Activated CD8-positive, alpha-beta memory T cell treated with anti-CD3 and anti-CD28 coated beads, Interleukin-2, amount 50 U/mL, for 1 hour (primary cell): ENCODE measurements around the gene STAC.
"Not testable (repeated sequence)": the region's sequence is repeated elsewhere in the genome, so short reads cannot be mapped to it uniquely, and the experiment has no call there.

Experiments used
- DNase-seq: peaks from one replicate; pipeline ENCODE4 v3.0.0-alpha.2; 2020; ENCODE audit errors: extremely low read depth

Gene STAC

DNA sequence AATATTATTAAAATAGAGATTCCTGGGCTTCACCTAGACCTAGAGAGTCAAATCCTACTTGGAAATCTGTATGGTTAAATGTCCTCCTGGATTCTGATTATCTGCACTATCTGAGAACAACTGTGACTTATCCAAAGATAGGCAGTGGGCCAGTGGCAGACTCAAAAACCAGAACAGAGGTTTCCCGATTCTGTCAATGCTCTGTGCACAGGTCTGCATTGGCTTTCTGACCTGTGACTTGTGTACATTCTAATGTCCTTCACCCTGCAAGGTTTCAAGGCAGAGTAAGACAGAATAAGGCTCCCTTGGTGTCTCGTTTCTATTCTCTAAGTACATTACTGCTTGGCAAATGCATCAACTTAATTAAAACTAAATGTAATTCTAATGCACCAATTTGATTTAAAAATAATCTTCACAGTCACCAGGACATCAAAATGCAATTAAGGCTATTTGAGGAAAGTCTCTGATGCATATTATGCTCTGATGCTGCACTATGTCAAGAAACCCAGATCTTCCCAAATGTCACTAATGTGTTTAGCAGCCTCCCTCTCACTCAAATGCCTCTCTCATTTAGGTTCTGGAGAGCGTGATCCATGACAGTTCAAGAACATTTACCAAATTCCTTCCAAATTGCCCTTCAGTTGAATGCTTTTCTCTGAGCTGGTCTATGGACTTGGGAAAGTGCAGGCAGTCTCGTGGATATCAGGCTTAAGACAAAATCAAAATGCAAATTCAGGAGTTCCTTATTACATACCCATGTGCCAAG, 140.1 kb downstream of the STAC start:
- no peak for DNase-seq

DNA sequence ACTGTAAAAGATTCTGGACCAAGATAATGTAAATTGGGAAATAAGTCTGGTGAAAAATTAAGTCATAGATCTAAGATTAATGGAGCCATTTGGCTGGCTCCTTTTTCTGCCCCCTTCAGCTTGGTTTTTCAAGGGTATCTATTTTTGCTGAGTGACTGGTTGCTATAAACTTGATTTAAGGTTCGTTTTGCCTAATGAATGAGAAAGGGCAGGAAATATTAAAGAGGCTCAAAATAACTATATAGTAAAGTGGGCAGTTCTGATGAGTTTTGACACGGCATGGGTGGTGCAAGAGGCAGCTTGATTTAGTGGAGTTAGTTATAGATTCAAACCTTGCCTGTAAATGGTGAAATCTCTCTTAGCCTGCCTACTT, 140.7 kb downstream of the STAC start:
- DNase-seq = no peak

DNA sequence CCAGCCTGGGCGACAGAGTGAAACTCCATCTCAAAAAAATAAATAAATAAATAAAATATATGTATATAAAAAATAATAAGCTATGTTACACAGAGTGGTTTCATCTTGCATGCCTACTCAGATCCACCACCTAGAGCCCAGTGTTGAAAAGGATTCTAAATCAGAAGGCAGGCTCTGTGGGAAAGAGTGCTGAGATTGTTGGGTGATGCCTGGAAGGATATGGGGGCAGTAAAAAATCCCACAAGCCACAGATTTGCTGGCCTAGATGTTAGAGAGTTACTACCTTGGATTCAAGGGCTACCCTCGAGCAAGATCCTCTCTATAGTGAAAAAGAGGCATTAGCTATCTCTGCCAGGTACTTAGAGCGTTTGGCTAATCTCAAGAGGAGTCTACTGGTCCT, 144.3 kb downstream of the STAC start:
- no peak for DNase-seq

DNA sequence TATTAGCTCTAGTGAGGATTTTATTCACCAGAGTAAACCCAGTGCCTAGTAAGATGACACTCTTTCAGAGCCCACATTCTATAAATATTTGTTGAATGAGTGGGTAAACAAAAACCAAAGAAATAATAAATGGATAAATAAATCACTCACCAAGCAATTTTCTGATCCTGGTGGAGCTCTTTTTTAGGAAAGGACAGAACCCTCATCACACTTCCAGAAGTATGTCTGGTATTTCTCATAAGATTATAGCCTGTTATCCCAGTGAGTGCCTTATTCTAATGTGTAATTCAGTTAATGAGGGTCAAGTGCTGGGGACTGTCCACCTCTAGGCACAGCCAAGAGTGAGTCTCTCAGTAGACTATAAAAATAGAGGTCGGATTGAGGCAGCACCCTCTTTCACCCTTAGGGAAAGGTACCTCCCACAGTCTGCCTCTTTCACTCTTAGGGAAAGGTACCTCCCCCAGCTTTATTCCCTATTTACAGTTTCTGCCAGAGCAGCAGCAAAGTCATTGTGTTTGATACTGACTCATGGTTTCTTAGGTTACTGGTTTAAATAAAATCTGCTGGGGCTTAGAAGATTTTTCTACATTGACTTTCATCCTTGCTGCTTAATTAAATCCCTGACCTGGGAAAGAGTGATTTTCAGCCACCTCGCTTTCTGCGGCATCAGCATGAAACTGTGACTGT, 145.0 kb downstream of the STAC start:
- no peak for DNase-seq

DNA sequence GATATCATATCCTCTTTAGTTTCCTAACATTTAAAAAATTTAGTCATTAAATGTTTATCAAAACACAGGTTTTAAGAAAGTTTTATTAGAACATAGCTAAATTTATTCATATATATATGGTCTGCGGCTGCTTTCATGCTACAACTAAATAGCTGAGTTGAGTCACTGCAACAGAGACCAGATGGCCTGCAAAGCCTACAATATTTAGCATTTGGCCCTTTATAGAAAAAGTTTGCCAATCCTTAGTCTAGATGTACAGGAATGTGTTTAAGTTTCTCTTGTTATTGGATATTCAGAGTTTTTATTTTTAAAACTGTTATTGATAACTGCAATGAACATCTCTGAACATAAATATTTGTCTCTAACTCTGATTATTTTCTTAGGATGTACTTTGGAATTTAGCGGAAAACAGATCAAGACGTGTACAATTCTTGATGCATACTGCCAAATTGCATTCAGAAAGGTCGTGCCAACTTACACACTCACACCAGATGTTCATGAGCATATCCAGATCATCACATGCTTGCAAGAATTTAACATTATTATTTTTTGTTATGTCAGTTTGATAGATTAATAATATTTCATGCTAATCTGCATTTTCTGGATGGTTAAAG, 157.9 kb downstream of the STAC start:
- no peak for DNase-seq

DNA sequence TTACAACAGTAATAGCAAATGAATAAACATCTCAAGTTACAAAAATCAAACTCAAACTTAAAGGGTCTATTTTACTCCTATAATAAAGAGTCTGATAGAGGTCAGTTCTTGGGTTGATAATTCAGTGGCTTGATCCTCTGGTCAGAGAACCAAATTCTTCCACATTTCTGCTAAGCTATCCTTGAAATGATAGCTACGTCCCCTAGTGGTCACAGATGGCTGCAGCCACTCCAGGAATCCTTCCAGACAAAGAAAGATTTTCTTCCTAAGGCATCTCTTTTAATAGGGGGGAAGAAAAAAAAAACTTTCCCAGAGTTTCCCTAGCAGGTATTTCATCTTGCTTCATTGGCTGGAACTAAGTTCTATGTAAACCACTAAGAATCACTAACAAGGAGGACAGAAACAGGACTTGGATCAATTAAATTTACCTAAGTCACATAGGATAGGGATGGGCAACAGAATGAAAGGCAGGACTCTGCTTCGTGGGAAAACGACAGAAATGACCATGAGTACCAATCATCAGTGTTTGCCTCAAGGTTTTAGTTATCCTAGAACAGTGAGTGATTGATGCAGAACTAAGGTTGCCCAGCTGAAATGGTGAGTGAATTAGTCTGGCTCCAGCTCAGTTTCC, 160.7 kb downstream of the STAC start:
- no peak for DNase-seq

DNA sequence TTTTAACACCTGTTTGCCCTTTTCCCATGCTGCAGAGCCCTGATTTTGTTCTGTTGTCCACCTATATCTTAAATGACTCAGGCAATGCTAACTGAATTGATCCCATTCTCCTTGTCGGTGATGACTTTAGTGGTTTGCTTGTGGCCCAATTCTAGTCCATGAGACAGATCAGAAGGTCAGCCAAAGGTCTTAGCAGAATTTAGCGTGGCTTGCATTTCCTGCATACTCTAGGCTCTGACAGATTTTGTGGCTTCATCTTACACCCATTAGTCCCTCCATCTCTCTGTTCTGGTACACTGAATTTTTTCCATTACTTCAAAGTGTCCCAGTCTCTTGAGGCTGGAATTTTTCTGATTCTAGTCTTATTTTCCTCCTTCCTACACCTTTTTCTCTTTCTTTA, 161.9 kb downstream of the STAC start:
- no peak for DNase-seq

DNA sequence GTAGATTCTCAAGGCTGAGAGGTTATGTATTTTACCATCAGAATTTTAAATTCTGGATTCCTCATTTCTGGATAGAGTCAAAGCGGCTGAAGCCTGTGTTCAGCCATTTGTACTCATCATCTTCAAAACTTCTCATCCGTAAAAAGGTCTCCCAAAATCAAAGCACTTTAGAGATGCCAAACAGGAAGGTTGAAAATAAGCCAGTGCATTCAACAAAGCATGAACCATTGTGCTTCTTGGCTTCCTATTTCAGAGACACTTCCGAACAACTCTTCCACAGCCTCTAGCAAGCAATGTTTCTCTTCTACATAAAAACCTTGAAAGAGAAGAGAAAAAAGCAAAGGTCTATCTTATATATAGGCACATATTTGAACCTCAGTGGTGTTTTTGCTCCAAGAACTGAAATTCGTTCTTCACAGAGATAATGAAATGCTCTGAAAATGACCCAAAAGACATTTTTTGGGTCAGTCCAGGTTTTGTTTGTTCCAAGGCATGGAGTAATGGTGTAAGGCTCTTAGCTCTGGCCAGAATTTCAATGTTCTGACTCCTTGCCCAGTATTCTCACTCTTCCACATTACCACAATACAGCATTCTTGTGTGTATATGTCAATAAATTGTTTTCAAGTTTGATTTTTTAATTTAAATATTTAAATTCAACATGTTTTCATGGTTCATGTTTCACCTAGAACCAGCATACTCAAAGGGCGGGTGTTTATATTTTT, 163.1 kb downstream of the STAC start:
- DNase-seq = no peak

DNA sequence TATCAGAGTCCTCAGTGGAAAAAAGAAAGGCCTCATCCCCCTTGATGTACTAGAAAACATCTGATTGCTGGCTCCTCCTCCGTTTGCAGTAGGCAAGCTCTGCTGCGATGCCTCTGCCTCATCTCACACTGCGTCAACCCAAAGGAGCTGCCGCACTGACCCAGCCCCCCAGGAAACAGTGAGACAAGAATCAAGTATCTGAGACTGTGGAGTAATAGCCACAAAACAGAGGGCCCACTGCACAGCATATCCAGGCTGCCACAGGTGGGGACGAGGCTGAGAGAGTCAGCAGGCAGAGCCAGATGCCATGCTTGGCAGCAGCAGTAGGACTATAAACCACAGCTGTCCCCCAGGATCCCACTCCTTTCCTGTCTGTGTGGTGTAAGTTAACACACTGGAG, 165.9 kb downstream of the STAC start:
- no peak for DNase-seq

DNA sequence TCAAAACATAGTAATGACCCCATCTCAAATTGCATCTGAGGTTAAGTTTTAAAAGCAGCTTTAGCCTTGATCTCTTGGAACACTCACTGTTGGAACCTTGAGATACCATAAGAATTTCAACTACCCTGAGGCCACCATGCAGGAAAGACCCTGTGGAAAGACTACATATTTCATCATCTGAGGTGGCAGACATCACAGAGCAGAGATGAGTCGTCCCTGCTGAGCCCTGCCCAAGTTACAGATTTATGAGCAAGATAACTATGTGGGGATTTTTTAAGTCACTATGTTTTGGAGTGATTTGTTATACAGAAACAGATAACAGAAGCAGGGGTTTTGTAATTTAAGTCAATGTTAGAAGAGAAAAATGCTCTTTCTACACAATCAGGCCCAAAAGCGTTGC, 168.4 kb downstream of the STAC start:
- no peak for DNase-seq

DNA sequence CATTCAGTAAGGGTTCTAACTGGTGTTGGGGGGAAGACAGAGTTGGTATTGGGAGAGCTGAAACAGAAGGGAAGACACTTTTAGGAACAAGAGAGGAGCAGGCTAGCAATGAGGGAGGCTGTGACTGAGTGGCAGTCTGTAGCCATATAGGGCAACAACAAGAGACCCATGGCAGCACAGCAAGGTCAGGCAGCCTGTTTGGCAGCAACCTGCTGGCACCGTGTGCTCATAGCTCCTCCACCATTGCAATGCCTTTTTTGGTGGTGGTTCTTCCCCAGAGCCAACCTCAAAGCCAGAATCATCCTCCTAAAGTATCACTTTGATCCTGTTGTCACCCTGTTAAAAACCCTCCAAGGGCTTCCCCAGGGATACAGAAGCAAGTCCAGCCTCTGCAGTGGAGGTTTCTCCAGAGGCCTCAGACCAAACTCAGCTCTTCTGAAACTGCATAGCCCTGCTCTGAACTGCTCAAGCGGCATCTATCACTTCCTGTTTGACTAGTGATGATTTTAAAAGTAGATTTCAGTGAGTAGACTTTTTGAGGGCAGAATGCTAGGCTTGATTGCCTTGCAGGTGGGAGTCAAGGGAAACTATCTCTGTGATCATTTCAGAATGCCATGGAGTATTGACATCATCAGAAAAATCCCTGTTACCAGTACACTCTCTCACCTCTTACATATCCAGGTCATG, 176.9 kb downstream of the STAC start:
- DNase-seq = no peak

DNA sequence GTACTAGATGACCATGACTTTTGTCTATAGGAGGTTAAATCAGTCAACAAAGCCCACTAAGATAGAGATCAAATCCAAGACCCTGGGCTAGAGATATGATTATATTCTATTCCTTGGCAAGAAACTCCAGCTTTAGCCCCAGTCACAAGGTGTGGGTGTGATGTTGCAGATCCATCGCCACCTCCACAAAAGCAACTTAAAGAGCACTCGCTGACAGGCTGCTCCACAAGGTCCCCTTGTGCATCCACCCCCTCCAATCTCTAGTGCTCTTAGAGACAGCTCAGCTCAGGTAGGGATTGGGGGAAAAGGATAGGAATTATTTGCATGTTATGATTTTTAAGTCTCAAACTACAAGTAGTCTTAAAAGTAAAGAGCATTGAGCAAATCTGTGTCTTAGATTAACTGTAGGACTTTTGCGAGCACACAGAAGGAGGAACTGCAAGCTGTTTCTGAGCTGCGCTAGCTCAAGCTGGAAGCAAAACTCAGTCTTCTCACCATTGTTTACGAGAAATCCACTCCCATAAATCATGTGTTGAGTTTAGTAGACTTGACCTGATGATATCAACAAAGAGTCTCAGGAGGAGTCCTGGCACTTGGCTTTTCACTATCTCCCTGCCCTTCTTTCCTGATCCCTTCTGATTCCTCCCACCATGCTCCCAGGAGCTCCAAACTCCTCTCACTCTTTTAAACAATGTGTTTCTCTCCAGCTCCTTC, 177.6 kb downstream of the STAC start:
- no peak for DNase-seq

DNA sequence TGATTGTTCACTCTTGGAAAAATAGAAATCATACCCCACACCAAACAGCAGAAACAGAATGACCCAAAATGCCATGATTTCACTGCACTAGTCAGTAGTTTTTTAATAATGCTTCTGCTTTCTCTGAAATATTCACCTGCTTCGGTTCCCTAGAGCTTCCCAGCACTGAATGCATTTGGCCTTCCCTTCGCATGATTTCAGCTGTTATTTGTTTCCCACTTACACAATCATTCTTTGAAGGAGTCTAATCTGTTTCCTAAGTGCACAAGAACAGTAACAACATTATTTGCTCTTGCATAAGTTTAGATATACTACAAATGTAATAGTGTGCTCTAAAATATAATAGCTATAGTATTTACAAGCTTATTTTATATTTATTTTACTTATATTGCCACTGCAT, 178.7 kb downstream of the STAC start:
- no peak for DNase-seq

DNA sequence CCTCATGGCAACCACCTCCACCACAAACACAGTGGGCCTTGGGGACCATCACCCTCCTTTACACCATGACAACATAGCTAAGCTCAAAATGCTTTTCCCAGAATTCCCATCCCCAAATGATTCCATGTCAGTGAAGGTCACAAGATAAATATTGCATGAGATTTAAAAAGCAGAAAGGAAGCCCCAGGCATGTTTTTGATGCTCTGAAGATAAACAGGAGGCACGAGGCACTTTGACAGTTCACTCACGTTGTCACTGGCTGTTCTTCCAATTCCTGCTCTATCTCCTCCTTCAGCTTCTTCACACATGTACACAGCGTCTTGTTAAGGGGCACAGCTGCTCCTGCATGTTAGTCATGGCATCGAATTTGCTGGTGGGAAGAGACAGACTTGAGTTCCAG, 180.4 kb downstream of the STAC start:
- DNase-seq = no peak

DNA sequence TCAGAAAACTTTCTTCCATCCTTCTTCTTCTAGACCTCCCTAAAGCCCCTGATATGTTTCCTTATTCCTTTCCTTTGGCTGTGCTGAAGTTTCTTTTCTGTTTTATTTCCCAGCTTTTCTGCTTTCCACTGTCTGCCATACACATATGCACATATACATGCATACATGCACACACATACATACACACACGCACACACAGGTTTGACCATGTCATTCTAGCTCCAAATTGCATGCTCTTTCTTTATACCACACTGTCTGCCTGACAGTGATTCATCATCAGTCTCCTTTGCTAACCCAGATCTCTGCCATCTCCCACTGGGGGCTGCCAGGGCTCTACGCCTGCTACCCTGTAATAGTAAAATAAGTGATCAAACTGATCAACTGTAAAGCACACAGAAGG, 181.3 kb downstream of the STAC start:
- DNase-seq = no peak

DNA sequence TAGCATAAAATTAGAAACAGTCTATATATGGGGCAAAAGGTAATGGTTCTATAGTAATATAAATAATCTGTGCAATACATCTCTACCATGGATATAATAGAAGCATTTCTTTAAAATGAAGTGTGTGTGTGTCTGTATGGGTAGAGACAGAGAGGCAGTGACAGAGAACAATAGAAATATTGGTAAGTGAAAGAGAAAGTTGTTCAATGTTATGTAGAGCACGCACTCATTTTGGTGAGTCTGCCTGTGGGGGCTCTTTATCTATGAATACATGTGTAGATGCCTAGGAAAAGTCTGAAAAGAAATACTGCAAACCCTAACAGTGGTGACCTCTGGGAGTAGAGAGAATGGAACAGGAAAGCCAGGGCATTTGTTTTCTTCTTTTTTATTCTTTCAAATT, 182.6 kb downstream of the STAC start:
- no peak for DNase-seq

DNA sequence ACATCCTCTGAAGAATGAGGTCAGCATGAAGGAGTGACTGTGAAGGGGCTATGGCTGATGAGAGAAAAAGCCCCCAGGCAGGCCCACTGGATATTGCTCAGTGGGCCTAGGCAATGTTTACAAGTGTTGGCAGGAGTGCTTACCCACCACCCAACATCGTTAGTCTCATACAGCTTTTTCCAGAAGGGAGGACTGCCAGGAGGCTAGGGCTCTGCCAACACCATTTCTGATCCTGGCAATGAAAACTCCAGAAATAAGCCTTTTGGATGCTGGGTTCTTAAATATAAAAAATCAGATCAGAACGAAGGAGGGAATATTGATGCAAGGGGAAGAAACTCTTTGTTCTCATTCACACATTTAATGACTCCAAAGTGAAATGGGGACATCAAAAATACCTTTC, 194.9 kb downstream of the STAC start:
- DNase-seq = no peak

DNA sequence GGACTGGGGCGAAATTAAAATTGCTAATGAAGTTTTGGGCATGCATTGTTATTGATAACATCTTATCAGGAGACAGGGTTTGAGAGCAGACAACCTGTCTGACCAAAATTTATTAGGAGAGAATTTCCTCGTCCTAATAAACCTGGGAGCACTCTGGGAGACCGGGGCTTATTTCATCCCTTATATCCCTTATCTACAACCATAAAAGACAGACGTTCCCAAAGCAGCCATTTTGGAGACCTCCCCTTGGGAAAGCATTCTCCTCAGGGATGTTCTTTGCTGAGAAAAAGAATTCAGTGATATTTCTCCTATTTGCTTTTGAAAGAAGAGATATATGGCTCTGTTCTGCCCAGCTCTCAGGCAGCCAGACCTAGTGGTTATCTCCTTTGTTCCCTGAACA, 198.1 kb downstream of the STAC start:
- DNase-seq = not testable (repeated sequence)

DNA sequence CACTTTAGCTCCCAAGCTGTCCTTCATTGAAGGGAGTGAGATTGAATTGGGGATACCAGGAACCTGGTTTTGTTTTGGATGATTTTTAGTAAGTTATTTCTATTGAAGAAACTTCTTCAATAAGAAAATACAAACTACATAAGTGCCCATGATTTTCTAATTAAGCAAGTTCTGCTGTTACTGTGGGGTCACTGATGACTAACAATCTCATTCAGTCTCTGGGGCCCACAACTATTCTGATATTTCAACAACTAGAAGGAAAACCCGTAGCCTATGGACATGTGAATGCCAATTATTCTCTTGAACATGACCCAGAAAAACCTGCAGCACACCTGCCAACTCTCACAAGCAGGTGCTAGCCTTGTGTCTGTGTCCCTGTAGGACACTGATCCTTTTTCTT, 199.4 kb downstream of the STAC start:
- no peak for DNase-seq

DNA sequence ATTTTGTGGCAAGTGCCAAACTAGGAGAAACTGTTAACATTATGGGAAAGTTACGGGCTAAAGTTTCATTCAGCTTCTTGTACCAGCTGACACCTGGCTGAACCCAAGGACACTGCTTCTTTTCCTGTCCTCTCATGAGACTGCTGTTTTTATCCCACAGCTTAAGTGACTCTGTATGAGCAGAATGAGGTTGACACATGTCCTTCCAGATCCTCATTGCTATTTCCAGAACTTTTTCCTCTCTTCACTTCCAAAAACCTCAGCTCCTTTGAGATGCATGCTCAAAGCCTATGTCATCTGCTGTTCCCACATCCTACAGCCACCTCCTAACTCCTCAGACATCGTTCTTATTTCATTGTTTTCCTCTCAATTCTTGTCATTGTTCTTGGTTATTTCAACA, 200.4 kb downstream of the STAC start:
- DNase-seq = no peak

DNA sequence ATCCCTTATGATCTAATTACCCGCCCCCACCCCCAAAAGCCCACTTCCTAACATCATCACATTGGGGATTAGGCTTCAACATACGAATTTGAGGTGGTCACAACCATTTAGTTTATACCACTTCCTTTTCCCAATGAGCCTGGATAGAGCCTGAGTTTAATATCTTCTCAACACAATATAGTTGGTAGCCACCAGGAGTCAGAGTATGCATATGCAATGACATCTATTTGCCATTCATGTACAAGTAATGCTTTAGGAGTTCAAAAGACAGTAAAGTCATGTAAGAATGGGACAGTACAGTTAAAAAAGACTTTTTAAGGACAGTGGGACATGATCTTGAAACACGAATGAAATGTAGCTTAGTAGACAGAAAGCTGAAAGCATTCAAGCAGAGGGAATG, 211.7 kb downstream of the STAC start:
- DNase-seq = no peak
